SH-SY5Y (cell line): ENCODE measurements around the gene CNTNAP5.

Experiments
- GATA2 ChIP-seq: IDR thresholded peaks from 2 replicates; pipeline ENCODE4 v1.6.1; 2011; ENCODE audit warnings: mild to moderate bottlenecking, low read depth, low read length
- GATA3 ChIP-seq: IDR thresholded peaks from 2 replicates; pipeline ENCODE4 v1.6.1; 2011; ENCODE audit warnings: low read depth, mild to moderate bottlenecking, low read length, moderate library complexity

GRCh38 chr2:124049136-124049535, 24.0 kb downstream of the CNTNAP5 start:
- no peak for TF ChIP-seq GATA2
- TF ChIP-seq GATA3 = no peak
